PC-9 (cell line): ENCODE data around the gene ADGRL3. TPM values are rescaled to one million over a fixed set of nuclear protein-coding genes. Genes with fewer than 3 reads are reported as not detected.

Experiments
- BruUV-seq: library from RNA; stranded (reverse); fragments of 400-500 nt; replicated peaks from 2 replicates; lab custom pipeline; 2021; lab: Mats Ljungman, UMichigan
- CTCF ChIA-PET: fragments of 300-600 bp; sonication (Branson Sonifier 250); formaldehyde crosslinking; loops from one replicate; lab custom pipeline; 2022; ENCODE audit warnings: antibody characterized with exemption; lab: Charles Lee
- POLR2A ChIA-PET: fragments of 300-600 bp; sonication (Branson Sonifier 250); formaldehyde crosslinking; loops from one replicate; lab custom pipeline; 2022; ENCODE audit warnings: antibody characterized with exemption; ENCODE audit not compliant: unreplicated experiment; lab: Charles Lee
- DNase-seq, 2 experiments: peaks; one replicate each; pipeline versions ENCODE4 v3.0.0 to v3.0.0-alpha.2; 2015 to 2022; ENCODE audit warnings: mixed read lengths in 1 of 2
- H2AFZ ChIP-seq: fragments of 200-600 bp; sonication (generic); 2 replicates; pipeline ENCODE4 v1.8.1; 2017; ENCODE audit warnings: antibody characterized with exemption
- H3F3A ChIP-seq: fragments of 200-600 bp; sonication (generic); 2 replicates; pipeline ENCODE4 v1.8.1; 2017; ENCODE audit warnings: antibody characterized with exemption, mild to moderate bottlenecking, low read depth; ENCODE audit not compliant: insufficient read depth
- H3K27ac ChIP-seq: fragments of 200-600 bp; sonication (generic); 2 replicates; pipeline ENCODE4 v1.6.1; 2016; ENCODE audit warnings: mixed run types
- H3K27me3 ChIP-seq: fragments of 200-600 bp; sonication (generic); 2 replicates; pipeline ENCODE4 v1.6.1; 2016; ENCODE audit warnings: low read depth, mixed run types; ENCODE audit not compliant: insufficient read depth
- H3K36me3 ChIP-seq: fragments of 200-600 bp; sonication (generic); 2 replicates; pipeline ENCODE4 v1.6.1; 2016; ENCODE audit warnings: low read depth, mixed run types
- H3K4me1 ChIP-seq: fragments of 200-600 bp; sonication (generic); replicated peaks from 2 replicates; pipeline ENCODE4 v1.6.1; 2016; ENCODE audit warnings: mixed run types; ENCODE audit not compliant: insufficient read depth
- H3K4me2 ChIP-seq: fragments of 200-600 bp; sonication (generic); 2 replicates; pipeline ENCODE4 v1.6.1; 2017; ENCODE audit warnings: mixed run types
- H3K4me3 ChIP-seq: fragments of 200-600 bp; sonication (generic); 2 replicates; pipeline ENCODE4 v1.6.1; 2016; ENCODE audit warnings: mixed run types
- H3K79me2 ChIP-seq: fragments of 200-600 bp; sonication (generic); 2 replicates; pipeline ENCODE4 v1.6.1; 2017; ENCODE audit warnings: low read depth, mixed run types
- H3K9me2 ChIP-seq: fragments of 200-600 bp; sonication (generic); 2 replicates; pipeline ENCODE4 v1.8.1; 2017; ENCODE audit warnings: mild to moderate bottlenecking; ENCODE audit not compliant: insufficient read depth
- H3K9me3 ChIP-seq: fragments of 200-600 bp; sonication (generic); 2 replicates; pipeline ENCODE4 v1.8.1; 2016; ENCODE audit warnings: low read depth; ENCODE audit not compliant: insufficient read depth
- H4K20me1 ChIP-seq: fragments of 200-600 bp; sonication (generic); 2 replicates; pipeline ENCODE4 v1.8.1; 2017; ENCODE audit not compliant: insufficient read depth
- CTCF ChIP-seq: fragments of 200-600 bp; sonication (generic); conservative IDR thresholded peaks from 2 replicates; pipeline ENCODE4 v1.6.1; 2017; ENCODE audit warnings: mixed run types, antibody characterized with exemption, mild to moderate bottlenecking, moderate library complexity
- EZH2 ChIP-seq: fragments of 200-600 bp; sonication (generic); IDR thresholded peaks from 2 replicates; pipeline ENCODE4 v1.8.0; 2017; ENCODE audit warnings: antibody characterized with exemption, low read depth
- intact Hi-C: fragments of 100-400 bp; cut with micrococcal nuclease; formaldehyde crosslinking; loops from one replicate; pipeline ENCODE4 v1.10.0; 2022; ENCODE audit not compliant: unreplicated experiment
- total RNA-seq: library from RNA; stranded (reverse); gene quantifications from 2 replicates; pipeline ENCODE4 v1.2.3, GENCODE V29; 2021

The ADGRL3 gene
- total RNA-seq, 1 experiment from 2014 or later = 1.6 TPM

GRCh38 chr4:61662362-61662761 is 462.2 kb downstream of the ADGRL3 start:
- DNase-seq = no peak
- Histone ChIP-seq H3K9me3 (no peaks in the 10 kb centered on the region), H3K9me2 (no peaks in the 10 kb centered on the region), H3K27me3 (no peaks in the 10 kb centered on the region), H3K4me1 (no peaks in the 10 kb centered on the region), H2AFZ (no peak overlapping the region), H3K27ac (no peak overlapping the region), H3K36me3 (no peaks in the 10 kb centered on the region), H3K4me2 (no peak overlapping the region), H3K79me2 (no peaks in the 10 kb centered on the region), H4K20me1 (no peaks in the 10 kb centered on the region), H3K4me3 (no peak overlapping the region), H3F3A (no peaks in the 10 kb centered on the region)
- ChIA-PET POLR2A (no interaction called here), CTCF (no interaction called here)
- intact Hi-C loops = no loop called here
- BruUV-seq = no TSS peak
- TF ChIP-seq CTCF (no peak), EZH2 (no peak)

GRCh38 chr4:61663310-61663709 is 463.2 kb downstream of the ADGRL3 start:
- Histone ChIP-seq H3K27me3 (no peaks in the 10 kb centered on the region), H3K4me3 (no peak overlapping the region), H3K4me1 (no peaks in the 10 kb centered on the region), H3K4me2 (no peak overlapping the region), H3F3A (no peaks in the 10 kb centered on the region), H3K79me2 (no peaks in the 10 kb centered on the region), H3K9me2 (no peaks in the 10 kb centered on the region), H4K20me1 (no peaks in the 10 kb centered on the region), H3K9me3 (no peaks in the 10 kb centered on the region), H3K27ac (no peak overlapping the region), H2AFZ (no peak overlapping the region), H3K36me3 (no peaks in the 10 kb centered on the region)
- DNase-seq = no peak
- BruUV-seq = no TSS peak
- intact Hi-C loops = no loop called here
- POLR2A ChIA-PET = no interaction called here
- TF ChIP-seq CTCF = no peak
- TF ChIP-seq EZH2 = no peak
- CTCF ChIA-PET = no interaction called here

- TF ChIP-seq EZH2 (no peak), CTCF (no peak)
These were observed 465.5 kb downstream of the ADGRL3 start for GRCh38 chr4:61665649-61666048.

More at GRCh38 chr4:61665649-61666048, 465.5 kb downstream of the ADGRL3 start:
- CTCF ChIA-PET = no interaction called here
- no peaks in the 10 kb centered on the region for H3K79me2 ChIP-seq
- no peak for DNase-seq
- H3K36me3 ChIP-seq = no peaks in the 10 kb centered on the region
- no peaks in the 10 kb centered on the region for H3K27me3 ChIP-seq
- intact Hi-C loops = no loop called here
- no peak overlapping the region for H3K27ac ChIP-seq
- BruUV-seq = no TSS peak
- no peaks in the 10 kb centered on the region for H3K9me3 ChIP-seq
- no peaks in the 10 kb centered on the region for H3F3A ChIP-seq
- H2AFZ ChIP-seq = no peak overlapping the region
- H4K20me1 ChIP-seq = no peaks in the 10 kb centered on the region
- no peak overlapping the region for H3K4me3 ChIP-seq
- no peak overlapping the region for H3K4me2 ChIP-seq
- POLR2A ChIA-PET = no interaction called here
- H3K9me2 ChIP-seq = no peaks in the 10 kb centered on the region
- H3K4me1 ChIP-seq = no peaks in the 10 kb centered on the region
